GM19463 (cell line): Measurements from ENCODE around the gene CDKN1A.
"Not testable (repeated sequence)": the region's sequence is repeated elsewhere in the genome, so short reads cannot be mapped to it uniquely, and the experiment has no call there.

Experiments used
- ATAC-seq: cut with Tn5 transposase; IDR thresholded peaks from one replicate; pipeline ENCODE4 v1.9.1; 2021; ENCODE audit warnings: mild to moderate bottlenecking, moderate library complexity; ENCODE audit not compliant: unreplicated experiment

Gene CDKN1A

GRCh38 chr6:36678488-36679042 is at the start of gene CDKN1A:
Gene CDKN1A, plus strand, starts transcription at chr6:36678714. Its CDS starts 5,388 bp downstream, at chr6:36684102.
- ATAC-seq: peak; percentile 64

- ATAC-seq: no peak
Measured at GRCh38 chr6:36629784-36630183, 48.7 kb upstream of the CDKN1A start.

- ATAC-seq: no peak
Measured at GRCh38 chr6:36631326-36632011, 47.0 kb upstream of the CDKN1A start.

DNA sequence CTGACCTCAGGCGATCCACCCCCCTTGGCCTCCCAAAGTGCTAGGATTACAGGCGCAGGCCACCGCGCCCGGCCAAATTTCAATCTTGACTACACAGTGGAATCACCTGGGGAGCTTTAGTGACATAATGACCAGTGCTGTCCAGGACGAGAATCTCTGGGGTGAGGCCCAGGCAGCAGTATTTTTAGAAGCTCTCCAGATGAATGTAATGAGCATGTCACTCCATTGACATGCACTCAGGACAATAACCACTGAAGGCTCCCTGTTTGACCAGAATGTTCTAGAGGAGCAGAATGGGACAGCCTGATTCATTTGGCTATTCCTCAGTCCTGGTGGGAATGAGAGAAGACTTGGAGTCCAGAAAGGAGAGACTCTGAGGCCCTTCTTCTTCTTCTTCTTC is 45.1 kb upstream of the CDKN1A start:
- ATAC-seq: no peak

DNA sequence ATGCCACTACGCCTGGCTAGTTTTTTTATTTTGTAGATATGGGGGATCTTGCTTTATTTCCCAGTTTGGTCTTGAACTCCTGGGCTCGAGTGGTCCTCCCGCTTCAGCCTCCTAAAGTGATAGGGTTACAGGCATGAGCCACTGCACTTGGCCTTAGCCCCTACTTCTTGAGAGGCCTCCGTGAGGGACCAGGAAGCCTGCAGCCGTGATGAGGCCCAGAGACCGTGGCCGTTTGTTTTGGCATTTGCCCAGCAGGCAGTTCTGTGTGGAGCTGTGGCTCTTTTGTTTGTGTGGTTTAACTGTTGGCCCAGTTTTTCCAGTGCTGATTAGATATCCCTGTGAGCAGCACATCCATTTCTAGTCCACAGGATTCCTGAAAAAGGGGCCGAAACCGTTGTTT is 44.6 kb upstream of the CDKN1A start:
- ATAC-seq: no peak

- ATAC-seq: no peak
Measured at GRCh38 chr6:36634317-36635108, 44.0 kb upstream of the CDKN1A start.

DNA sequence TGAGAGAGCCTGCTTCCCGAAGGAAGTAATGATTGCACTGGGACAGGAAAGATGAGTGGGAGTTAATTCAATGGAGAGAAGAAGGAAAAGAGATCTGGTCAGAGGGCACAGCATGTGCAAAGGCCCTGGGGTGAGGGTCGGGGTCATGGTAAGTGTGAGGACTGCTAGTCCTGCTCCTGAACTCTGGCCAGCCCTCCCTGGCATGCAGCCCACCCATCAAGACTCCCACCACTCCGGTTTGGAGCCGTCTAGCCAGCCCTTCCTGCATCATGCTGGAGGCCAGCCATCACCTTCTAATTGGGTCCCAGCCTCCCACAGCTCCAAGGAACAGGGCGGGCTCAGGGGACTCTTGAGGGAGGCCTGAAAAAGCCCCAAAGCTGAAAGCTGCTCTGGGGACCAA is 42.2 kb upstream of the CDKN1A start:
- ATAC-seq: no peak

- no peak for ATAC-seq
Measured at GRCh38 chr6:36636687-36637418, 41.7 kb upstream of the CDKN1A start.

GRCh38 chr6:36638579-36638978 is 39.9 kb upstream of the CDKN1A start:
- ATAC-seq: no peak

DNA sequence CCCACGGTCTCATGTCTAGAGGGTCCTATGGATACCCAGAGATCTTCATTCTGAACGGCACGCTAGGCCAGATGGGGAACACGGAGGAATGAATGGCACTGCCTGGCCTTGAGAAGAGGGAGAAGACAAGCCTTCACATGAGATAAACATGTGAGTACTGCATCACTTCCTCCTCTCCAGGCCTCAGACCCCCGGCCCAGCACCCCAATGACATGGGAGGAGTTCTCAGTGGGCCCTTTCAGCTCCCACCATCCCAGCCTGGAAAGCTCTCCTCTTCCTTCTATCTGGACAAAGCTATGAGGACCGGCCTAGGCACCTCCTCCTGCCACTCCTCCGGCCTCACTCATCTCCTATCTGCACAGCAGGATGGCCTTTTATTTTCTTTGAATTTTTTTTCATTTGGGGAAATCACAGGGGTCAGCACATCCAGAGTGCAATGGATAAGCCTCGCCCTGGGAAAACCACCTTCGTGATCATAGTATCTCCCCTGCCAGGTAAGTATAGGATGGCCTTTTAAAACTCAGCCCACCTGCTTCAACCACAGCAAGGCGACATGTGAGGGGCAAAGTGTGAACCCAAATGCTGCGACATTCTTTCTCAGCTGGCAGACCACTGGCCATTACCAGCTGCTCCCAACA is 39.2 kb upstream of the CDKN1A start:
- no peak for ATAC-seq

GRCh38 chr6:36641543-36641942 is 37.0 kb upstream of the CDKN1A start:
- no peak for ATAC-seq

GRCh38 chr6:36642913-36643817 is 35.3 kb upstream of the CDKN1A start:
- ATAC-seq: no peak

DNA sequence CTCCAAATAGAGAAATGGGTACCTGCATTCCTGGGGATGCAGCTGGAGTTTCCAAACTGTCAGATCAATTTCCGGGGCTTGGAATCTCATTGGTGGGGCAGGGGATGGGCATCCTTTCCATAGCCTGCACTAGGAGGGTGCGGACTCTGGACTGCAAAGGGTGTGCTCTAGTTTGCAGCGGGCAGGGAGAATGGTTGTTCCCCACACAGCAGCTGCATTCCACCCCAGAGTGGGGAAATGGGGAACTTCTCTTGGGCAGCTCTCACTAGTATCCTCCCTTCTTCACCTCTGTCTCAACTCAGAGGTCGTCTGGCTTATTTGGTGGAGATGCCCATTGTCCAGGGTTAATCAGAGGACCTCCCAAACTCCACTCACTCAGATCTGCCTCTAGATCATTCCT is 34.5 kb upstream of the CDKN1A start:
- no peak for ATAC-seq

DNA sequence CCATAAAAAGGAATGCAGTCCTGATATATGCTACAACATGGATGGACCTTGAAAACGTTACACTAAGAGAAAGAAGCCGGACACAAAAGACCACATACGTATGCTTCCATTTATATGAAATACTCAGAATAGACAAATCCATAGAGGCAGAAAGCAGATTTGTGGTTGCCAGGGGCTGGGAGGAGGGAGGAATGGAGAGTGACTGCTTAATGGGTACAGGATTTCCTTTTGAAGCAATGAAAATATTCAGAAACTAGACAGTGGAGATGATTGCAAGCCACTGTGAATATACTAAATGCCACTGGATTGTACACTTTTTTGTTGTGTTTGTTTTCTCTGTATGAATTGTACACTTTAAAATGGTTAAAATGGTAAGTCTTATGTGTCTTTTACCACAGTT is 29.4 kb upstream of the CDKN1A start:
- ATAC-seq: no peak

DNA sequence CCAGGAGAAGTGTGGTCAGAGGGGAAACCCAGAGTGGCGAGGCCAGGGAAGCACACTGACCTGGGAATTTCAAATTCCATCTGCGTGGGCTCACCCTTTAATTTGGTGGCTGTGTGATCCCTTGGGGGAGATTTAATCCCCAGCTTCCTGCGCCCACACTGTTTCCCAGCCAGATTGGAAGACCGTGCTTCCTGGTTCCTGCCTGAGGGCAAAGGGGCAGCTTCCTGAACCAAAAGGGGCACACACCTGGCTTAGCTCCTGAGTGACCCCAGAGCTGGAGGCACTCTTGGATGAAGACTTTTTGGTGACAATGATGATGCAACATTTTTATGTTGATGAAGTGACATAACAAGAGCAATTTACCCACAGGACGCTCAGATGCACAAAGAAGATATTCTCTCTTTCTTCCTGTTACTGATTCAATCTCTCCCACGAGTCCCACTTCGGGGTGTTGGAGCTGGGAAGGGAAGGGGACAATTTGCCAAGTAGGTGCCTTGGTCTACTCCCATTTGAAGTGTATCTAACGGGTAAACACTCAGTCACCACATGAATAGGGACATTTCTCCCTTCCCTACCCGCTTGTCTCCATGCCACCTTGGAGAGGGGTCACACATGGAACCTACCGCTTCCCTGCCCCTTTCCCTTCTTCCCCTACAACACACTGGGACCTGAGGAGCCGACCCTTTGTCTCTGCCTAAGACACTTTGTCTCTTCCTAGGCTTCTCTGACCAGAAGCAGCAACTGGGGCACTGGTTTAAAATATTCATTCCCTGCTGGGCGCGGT is 28.6 kb upstream of the CDKN1A start:
- ATAC-seq: no peak

DNA sequence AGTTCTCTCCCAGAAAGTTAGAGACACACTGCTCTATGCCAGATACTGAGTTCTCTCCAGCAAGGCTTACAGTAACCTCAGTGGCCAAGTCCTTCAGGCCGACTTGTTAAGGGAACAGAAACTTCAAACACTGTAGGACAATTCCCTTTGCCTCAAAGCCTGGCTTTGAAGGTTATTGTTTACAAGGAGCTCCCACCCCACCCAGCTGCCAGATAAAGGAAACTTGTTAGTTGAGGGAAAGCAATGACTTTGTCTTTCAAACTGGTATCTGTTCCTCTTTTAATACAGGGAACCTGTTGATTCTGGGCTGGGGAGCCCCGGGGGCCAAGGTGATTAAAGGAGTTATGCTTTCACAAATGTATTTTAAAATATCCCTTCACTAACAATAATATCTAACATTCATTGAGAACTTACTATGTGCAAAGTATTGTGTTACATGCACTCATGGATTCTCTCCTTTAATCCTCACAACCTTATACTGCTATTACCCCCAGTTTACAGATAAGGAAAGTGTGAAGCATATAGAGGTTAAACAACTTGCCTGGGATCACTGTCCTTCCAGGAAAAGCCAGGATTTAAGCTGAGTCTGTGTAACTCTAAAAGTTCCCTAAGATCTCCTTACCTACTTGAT is 27.6 kb upstream of the CDKN1A start:
- peak; percentile 71 for ATAC-seq

DNA sequence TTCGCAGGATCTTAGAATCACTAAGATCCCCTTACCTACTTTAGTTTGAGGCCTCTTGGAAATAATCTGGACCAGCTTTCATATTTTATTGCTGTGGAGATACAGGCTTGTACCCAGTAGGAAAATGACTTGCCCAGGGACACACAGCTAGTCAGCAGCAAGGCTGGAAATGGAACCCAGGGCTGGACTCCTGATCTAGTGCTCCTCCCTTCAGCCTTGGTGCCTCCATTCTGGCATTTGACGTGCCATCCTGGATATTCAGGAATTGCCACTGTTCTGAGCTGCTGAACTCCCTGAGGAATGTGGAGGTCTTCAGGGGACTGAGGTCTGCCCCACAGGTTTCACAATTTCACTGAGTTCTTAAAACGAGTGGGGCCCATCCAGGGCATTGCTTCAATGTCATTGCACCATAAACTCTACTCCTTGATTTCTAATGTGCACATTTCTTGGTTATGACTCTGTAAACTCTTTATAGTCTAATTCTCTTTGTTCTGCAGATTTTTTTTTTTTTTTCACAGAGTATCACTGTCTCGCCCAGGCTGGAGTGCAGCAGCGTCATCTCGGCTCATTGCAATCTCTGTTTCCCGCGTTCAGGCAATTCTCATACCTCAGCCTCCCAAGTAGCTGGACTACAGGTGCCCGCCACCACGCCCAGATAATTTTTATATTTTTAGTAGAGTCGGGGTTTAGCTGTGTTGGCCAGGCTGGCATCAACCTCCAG is 26.7 kb upstream of the CDKN1A start:
- ATAC-seq: no peak

DNA sequence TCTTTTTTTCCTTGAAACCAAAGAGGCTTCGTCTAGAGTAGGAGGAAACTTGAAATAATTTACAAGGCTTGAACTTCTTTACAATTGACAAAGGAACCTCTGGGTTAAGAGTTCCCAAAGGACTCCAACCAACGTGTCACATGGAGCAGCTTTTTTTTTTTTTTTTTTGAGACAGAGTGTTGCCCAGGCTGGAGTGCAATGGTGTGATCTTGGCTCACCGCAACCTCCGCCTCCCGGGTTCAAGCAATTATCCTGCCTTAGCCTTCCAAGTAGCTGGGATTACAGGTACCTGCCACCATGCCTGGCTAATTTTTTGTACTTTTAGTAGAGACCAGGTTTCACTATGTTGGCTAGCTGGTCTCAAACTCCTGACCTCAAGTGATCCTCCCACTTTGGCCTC is 24.0 kb upstream of the CDKN1A start:
- not testable (repeated sequence) for ATAC-seq
